ENCODE results near the gene HTRA3.

DNA sequence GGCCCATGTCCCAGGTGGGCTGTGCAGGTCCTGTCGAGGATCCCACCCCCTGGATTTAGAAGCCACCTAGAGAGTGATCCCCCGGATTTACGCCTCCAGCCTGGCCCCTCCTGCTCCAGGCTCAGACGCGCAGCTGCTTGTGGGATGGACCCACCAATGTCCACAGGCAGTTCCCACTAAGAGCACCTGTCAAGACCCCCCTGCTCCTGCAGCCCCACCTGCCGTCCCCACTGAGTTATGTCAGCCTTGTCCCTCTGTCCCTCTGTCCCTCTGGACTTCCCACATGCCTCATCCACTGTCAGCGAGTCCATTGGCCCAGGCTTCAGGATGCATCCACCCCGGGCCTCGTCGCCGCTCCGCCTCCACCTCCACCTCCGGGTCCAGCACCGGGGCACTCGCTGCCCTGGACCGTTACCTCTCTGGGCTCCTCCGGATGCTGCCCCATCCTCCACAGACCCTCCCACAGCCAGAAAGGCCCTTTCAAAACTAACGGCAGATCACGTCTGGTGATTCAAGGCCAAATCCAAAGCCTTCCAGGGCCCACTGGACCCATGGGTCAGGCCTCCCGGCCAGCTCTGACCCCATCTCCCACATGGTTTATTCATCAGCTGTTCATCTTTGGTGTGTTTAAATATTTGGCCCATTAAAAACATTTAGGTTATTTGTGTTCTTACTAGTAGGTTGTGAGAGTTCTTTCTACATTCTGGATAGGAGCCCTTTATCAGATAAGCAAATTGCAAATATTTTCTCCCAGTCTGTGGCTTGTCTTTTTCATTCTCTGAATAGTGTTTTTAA lies 28.3 kb downstream of the HTRA3 start:
- TF ChIP-seq ZNF274 (IDR thresholded peaks at IDR 0.05; ENCODE audit: low read depth, low read length) (no peak), YY1 (IDR thresholded peaks at IDR 0.05; ENCODE audit: insufficient read depth, insufficient read length) (no peak), SUZ12 (IDR thresholded peaks at IDR 0.05; ENCODE audit: extremely low read depth, insufficient read depth, insufficient read length) (no peak)

Measured in NT2/D1 (cell line).